Adrenal gland (tissue), 12 donors: Measurements from ENCODE around the gene STT3B. TPM values are rescaled to one million over a fixed set of nuclear protein-coding genes. Genes with fewer than 3 reads are reported as not detected.

ENCODE experiments used
- DNase-seq, 7 donors: peaks; one replicate each; pipeline ENCODE4 v3.0.0-alpha.2; 2019 to 2020
- H3K27ac ChIP-seq, 5 donors: fragments of 200-600 bp; sonication (generic) in 4 of 5; 1 replicate in 3 of 5; 2 replicates in 2 of 5; pipeline versions ENCODE4 v1.5.1 to v1.8.0; 2016 to 2020; ENCODE audit warnings: mild to moderate bottlenecking in 1 of 5
- H3K27me3 ChIP-seq: fragments of 200-600 bp; 2 replicates; pipeline ENCODE4 v1.8.0; 2021
- H3K36me3 ChIP-seq, 2 donors: fragments of 200-600 bp; replicated peaks in 1 of 2; 1 replicate in 1 of 2; 2 replicates in 1 of 2; pipeline versions ENCODE4 v1.5.1 to v1.8.0; 2018 to 2022
- H3K4me1 ChIP-seq, 2 donors: fragments of 200-600 bp; replicated peaks in 1 of 2; 1 replicate in 1 of 2; 2 replicates in 1 of 2; pipeline versions ENCODE4 v1.5.1 to v1.8.0; 2018 to 2021
- H3K4me3 ChIP-seq, 4 donors: fragments of 200-600 bp; sonication (generic) in 3 of 4; one replicate each; pipeline ENCODE4 v1.5.1; 2016 to 2018
- H3K9me3 ChIP-seq, 3 donors: fragments of 200-600 bp; sonication (generic) in 1 of 3; replicated peaks in 1 of 3; 1 replicate in 2 of 3; 2 replicates in 1 of 3; pipeline versions ENCODE4 v1.5.1 to v1.8.0; 2016 to 2021
- POLR2A ChIP-seq, 2 donors: fragments of 450-650 bp; IDR thresholded peaks; one replicate each; pipeline ENCODE4 v1.6.1; 2017; ENCODE audit warnings: antibody characterized with exemption in 2 of 2, mild to moderate bottlenecking in 2 of 2, moderate library complexity in 1 of 2
- WGBS, 4 donors: extraction: QIAGEN DNeasy Blood & Tissue Kit in 2 of 4; methylation state at CpG; one replicate each; pipeline versions ENCODE4 v1.1.5 to v1.1.7; 2013 to 2017; 5-methylcytosine and 5-hydroxymethylcytosine counted together
- intact Hi-C, 2 donors: fragments of 100-400 bp; cut with DNase I; formaldehyde crosslinking; loops; one replicate each; pipeline versions ENCODE4 v1.14.1 to v1.15.0; 2022 to 2023
- polyA plus RNA-seq, 3 donors: library from polyadenylated mRNA; stranded (reverse); fragments of 200-250 nt in 2 of 3; fragments of 350-450 nt in 1 of 3; fragmentation: Illumina TruSeq in 1 of 3; extraction: RNeasy Lipid Tissue Mini Kit (QIAGEN cat#74804) in 1 of 3; gene quantifications; one replicate each; pipeline ENCODE4 v1.2.3, GENCODE V29; 2013 to 2014
- total RNA-seq, 9 donors: library from RNA; depleted of rRNA in 4 of 9; stranded (reverse); fragments of >200 nt in 4 of 9; fragments of 120-200 nt in 1 of 9; fragmentation: NEBNext Ultra II Directional in 1 of 9; extraction: Animal tissue kit (Norgen Biotek cat#: 25700) in 1 of 9; gene quantifications; one replicate each; pipeline versions ENCODE4 v1.1.0 to v1.2.4, GENCODE V29; 2013 to 2023
- TF ChIP-seq, protein P1 (sequence below), 6 experiments: fragments of 450-650 bp in 4 of 6; fragments of 200-600 bp in 2 of 6; sonication (generic) in 1 of 6; IDR thresholded peaks; 1 replicate in 5 of 6; 2 replicates in 1 of 6; pipeline versions ENCODE4 v1.5.1 to v1.8.0; 2016 to 2021; ENCODE audit warnings: antibody characterized with exemption in 6 of 6, mild to moderate bottlenecking in 2 of 6, moderate library complexity in 1 of 6
- donor health status: healthy with polysubstance abuse.
- donor health status: Bipolar disorder and iron deficiency.
- donor health status: DM: yes; HTN: yes; CAD: no.
- donor health status: DM: no; HTN: no; CAD: no.
- donor health status: DM: no; HTN: no; CAD: no.
- donor health status: DM: yes; HTN: yes; CAD: no.

The STT3B gene
- total and polyA plus RNA-seq, 12 donors: 38.0 to 141 (median 104) TPM

DNA sequence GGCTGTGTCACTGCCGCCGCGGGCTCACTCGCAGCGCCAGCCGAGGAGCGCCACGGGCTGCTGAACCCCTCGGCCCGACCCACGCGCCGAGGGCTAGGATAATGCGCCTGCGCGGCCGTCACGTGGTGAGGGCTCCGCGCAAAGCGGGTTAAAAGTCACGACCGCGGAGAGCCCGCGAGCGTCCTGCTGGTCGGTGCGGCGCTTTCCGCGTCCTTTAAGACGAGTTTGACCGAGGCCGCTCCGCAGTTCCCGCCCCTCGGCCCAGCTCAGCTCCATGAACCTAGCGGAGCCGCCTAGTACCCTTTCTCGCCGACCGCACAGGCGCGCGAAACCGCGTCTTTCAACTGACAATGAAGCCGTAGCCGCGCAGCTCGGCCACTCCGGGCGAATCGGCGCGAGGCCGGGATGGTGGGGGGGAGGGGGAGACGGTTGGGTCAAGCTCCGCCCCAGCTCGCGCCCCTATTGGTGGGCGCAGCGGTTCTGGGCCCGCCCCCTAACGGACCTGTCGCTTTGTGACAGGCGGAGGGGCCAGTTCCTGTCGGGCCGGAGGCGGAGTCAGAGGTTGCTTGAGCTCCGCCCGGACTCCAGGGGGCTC is 636 bp upstream of the STT3B start:
- 0 to 1% (median 0%) methylated on average over 27 to 73 of the region's 73 CpGs for WGBS, 4 donors
- Histone ChIP-seq H3K9me3 (no peaks in the 10 kb centered on the region), H3K4me1 (peaks cover 0 to 30% of the 10 kb centered on the region in 2 donors), H3K36me3 (no peaks in the 10 kb centered on the region), H3K27me3 (no peaks in the 10 kb centered on the region), H3K27ac (peak overlapping the region; percentile 90 to 99 (median 98)), H3K4me3 (peak overlapping the region in 3 of 4 donors; percentile 34 to 90 (median 69))
- peak; percentile 99 to 100 (median 99) for DNase-seq
- TF ChIP-seq, protein P1, sequence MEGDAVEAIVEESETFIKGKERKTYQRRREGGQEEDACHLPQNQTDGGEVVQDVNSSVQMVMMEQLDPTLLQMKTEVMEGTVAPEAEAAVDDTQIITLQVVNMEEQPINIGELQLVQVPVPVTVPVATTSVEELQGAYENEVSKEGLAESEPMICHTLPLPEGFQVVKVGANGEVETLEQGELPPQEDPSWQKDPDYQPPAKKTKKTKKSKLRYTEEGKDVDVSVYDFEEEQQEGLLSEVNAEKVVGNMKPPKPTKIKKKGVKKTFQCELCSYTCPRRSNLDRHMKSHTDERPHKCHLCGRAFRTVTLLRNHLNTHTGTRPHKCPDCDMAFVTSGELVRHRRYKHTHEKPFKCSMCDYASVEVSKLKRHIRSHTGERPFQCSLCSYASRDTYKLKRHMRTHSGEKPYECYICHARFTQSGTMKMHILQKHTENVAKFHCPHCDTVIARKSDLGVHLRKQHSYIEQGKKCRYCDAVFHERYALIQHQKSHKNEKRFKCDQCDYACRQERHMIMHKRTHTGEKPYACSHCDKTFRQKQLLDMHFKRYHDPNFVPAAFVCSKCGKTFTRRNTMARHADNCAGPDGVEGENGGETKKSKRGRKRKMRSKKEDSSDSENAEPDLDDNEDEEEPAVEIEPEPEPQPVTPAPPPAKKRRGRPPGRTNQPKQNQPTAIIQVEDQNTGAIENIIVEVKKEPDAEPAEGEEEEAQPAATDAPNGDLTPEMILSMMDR (IDR thresholded peaks at IDR 0.05): peak in 4 of 6 experiments; percentile 4 to 20 (median 10)
- TF ChIP-seq POLR2A (IDR thresholded peaks at IDR 0.05): peak; percentile 79 to 93
- intact Hi-C loops: loop anchor here in 1 of 2 donors (10.0 kb wide), 1 partner anchor 767 kb away; no protein-coding TSS in a partner anchor

DNA sequence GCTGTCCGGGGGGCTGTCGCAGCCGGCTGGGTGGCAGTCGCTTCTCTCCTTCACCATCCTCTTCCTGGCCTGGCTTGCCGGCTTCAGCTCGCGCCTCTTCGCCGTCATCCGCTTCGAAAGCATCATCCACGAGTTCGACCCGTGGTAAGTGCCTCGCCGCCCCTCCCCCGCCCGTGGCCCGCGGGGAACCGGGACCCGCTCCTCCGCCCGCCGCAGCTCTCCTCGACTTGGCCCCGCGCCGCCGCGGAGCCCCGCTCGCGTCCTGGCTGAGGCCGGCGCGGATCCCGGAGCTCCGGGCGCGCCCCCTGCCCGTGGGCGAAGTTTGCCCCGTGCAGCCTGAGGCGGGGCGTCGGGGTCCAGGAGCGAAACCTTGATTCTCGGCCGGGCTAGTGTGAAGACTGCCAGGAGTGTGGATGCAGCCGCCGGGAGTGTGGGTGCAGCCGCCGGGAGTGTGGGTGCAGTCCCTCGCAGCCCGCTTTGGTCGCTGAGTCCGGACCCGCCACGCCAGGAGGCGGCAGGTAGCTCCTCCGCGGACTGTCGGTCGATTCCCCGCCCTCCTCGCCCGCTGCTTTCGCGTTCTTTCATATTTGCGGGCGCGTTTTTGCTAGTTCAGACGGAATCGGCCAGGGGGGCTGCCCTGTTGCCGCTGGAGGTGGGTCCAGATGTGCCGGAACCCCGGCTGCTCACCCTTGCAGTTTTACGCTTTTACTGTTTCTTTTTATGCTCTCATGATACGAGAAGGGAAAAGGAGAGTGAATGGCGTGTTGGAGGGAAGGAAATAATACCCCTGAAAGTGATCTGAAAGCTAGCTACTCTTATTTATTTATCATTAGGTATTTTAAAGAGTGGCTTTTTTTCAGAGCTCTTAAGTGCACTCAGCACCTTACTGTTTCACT is 692 bp downstream of the STT3B start:
- WGBS, 4 donors: 0% methylated on average over 11 to 81 of the region's 81 CpGs
- peak overlapping the region; percentile 90 to 99 (median 98) for H3K27ac ChIP-seq
- H3K4me3 ChIP-seq: peak overlapping the region; percentile 69 to 97 (median 89)
- H3K36me3 ChIP-seq: no peaks in the 10 kb centered on the region
- no peaks in the 10 kb centered on the region for H3K27me3 ChIP-seq
- TF ChIP-seq POLR2A (IDR thresholded peaks at IDR 0.05): no peak
- TF ChIP-seq, protein P1 (IDR thresholded peaks at IDR 0.05): peak in 1 of 6 experiments; percentile 20
- H3K4me1 ChIP-seq: peaks cover 0 to 33% of the 10 kb centered on the region in 2 donors
- intact Hi-C loops: loop anchor here in 1 of 2 donors (10.0 kb wide), 1 partner anchor 769 kb away; no protein-coding TSS in a partner anchor
- H3K9me3 ChIP-seq: no peaks in the 10 kb centered on the region
- DNase-seq: peak; percentile 46 to 75 (median 70)

DNA sequence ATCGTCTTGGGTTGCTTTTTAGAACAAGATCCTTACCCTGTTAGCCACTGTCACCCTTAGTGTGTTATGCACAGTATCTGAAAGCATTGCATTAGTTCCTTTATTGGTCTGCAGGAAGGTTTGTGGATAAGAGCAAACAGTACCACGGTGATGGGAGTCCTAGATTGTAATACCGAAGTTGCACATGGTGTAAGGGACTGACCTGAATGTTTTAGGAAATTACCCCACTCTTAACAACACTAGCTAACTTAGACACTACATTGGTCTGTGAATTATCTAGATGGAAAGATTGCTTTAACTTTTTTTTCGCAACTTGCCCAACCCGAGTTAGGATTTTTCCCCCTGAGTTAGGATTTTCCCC is 1.3 kb downstream of the STT3B start:
- no peaks in the 10 kb centered on the region for H3K27me3 ChIP-seq
- 3 to 7% (median 5%) methylated on average over 5 of the region's 5 CpGs for WGBS, 4 donors
- peak overlapping the region in 3 of 5 donors; percentile 25 to 98 (median 90) for H3K27ac ChIP-seq
- intact Hi-C loops: loop anchor here in 1 of 2 donors (10.0 kb wide), 1 partner anchor 769 kb away; no protein-coding TSS in a partner anchor
- no peaks in the 10 kb centered on the region for H3K9me3 ChIP-seq
- H3K4me3 ChIP-seq: peak overlapping the region in 3 of 4 donors; percentile 69 to 97 (median 90)
- peaks cover 0 to 33% of the 10 kb centered on the region in 2 donors for H3K4me1 ChIP-seq
- TF ChIP-seq, protein P1 (IDR thresholded peaks at IDR 0.05): no peak
- TF ChIP-seq POLR2A (IDR thresholded peaks at IDR 0.05): no peak
- H3K36me3 ChIP-seq: no peaks in the 10 kb centered on the region
- DNase-seq: no peak

- no peaks in the 10 kb centered on the region for H3K27me3 ChIP-seq
- 3 to 6% (median 6%) methylated on average over 2 of the region's 2 CpGs for WGBS, 4 donors
- no peak for TF ChIP-seq POLR2A (IDR thresholded peaks at IDR 0.05)
- TF ChIP-seq, protein P1 (IDR thresholded peaks at IDR 0.05): no peak
- no peak for DNase-seq
- H3K9me3 ChIP-seq: no peaks in the 10 kb centered on the region
- H3K4me1 ChIP-seq: peaks cover 0 to 57% of the 10 kb centered on the region in 2 donors
- H3K36me3 ChIP-seq: no peaks in the 10 kb centered on the region
- no peak overlapping the region for H3K27ac ChIP-seq
- intact Hi-C loops: loop anchor here in 1 of 2 donors (10.0 kb wide), 1 partner anchor 772 kb away; no protein-coding TSS in a partner anchor
- H3K4me3 ChIP-seq: peak overlapping the region in 1 of 4 donors; percentile 26
Measured at GRCh38 chr3:31536497-31536896, 3.8 kb downstream of the STT3B start.
